ENCODE results near the gene PAX5. TPM values are rescaled to one million over a fixed set of nuclear protein-coding genes. Genes with fewer than 3 reads are reported as not detected.

Gene PAX5
- total RNA-seq, 1 donor from 2014 or later = 0.44 TPM

DNA sequence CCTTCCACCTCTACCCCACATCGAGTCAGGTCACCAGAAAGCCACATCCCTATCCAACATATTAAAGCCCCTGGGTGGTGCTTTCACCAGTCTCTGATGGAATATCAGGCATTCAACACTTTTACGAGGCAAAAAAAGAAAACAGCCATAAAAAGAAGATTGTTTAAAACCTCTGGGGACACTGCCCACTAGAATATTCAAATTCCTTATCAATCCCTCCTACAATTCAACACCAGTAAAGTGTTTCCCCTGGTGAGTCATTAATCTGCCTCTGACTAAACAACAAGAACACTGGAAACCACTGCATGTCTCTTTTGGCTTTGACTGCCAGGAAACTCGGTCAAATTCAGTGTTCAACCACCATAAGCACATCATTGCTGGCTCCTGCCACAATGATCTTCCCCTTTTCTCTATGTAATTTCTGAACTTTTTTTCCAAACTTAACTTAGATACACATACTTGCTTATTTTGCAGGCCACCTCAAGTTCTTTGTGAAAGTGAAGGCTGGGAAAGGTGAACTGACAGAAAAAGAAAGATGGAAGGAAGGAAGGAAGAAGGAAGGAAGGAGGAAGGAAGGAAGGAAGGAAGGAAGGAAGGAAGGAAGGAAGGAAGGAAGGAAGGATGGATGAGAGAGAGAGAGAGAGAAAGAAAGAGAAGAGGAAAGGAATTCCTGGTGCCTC, 105.3 kb downstream of the PAX5 start:
- peak; percentile 54 for ATAC-seq

DNA sequence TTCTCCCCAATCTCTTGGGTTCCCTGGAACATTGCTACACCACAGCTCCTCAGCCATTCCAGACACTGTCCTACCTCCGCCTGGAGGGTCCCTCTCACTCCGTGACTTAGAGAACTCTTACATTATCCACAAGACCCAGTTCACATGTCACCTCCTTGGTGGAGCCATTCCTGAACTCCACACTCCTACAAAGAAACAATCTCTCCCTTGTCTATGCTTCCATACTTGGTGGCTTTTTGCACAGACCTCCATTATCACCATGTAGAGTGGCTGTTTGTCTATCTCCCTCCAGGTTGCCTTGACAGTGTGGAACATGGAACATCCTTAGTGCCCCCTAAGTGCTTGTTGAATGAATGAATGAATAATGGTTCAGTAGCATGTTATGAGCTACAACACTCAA, 105.9 kb downstream of the PAX5 start:
- no peak for ATAC-seq

DNA sequence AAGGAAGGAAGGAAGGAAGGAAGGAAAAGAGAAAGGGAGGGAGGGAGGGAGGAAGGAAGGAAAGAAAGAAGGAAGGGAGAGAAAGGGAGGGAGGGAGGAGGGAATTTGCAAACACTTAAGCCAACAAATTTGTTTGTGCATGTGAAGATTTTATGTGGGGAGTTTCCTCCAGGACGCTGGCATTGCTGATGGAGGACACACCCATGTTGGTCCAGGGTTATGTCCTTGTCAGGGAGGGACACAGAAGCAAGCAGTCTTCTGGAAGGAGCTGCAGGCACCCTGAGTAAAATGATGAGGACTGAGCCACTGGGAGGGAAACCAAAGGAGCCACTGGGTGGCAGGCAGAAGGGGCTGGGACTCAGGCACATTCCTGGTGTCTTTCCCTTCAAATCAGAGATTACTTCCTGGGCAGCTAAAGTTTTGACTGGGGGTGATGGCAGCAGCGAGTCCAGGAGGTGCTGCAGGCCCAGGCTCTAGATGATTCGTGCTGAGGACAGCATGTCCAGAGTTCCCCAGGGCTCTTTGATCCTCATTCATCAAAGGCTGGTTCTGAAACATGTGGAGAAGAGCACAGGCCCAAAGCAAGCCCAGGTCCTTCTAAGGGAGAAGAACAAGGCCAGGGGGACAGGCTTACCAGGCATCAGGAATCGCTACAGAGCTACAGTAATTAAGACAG, 109.2 kb downstream of the PAX5 start:
- ATAC-seq = no peak

DNA sequence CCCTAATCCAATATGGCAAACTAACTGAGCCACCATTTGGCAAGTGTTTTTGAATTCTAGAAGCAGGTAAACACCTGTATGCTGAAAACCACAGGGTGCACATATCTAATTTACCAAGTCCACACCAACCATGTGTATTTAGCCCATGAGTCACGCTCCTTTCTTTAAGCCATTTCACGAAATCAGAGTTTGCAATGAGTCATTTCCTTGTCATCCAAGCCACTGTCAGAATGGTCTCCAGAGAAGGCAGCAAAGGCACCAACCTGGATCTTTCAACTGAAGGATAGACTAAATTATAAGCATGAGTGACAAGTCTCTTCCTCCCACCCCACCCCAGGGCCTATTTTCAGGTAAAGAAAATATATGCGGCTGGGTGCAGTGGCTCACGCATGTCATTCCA, 110.0 kb downstream of the PAX5 start:
- ATAC-seq = peak; percentile 87

DNA sequence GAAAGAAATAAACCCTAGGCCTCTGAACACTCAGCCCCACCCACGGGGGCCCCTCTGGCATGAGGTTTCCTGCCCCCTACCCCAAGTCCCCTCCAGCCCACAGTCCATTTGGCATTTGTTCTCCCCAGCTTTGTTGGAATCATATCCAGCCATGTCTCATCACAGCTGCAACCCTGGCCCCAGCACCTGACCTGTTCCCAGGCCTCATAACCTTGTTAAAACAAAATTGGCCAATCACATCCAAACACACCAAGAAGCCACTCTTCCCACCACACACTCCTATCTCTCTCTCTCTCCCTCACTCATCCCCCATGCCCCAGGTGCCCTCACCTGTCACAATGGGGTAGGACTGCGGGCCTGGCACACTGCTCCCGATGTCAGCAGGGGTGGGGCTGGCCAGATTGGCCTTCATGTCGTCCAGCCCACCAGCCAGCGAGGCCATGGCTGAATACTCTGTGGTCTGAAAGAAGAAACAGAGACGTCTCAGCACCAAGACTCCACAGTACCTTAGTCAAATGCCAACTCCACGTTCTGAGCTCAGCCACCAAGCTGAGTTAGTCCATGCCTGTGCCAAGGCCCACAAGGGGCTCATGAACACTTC, 110.9 kb downstream of the PAX5 start:
- no peak for ATAC-seq

DNA sequence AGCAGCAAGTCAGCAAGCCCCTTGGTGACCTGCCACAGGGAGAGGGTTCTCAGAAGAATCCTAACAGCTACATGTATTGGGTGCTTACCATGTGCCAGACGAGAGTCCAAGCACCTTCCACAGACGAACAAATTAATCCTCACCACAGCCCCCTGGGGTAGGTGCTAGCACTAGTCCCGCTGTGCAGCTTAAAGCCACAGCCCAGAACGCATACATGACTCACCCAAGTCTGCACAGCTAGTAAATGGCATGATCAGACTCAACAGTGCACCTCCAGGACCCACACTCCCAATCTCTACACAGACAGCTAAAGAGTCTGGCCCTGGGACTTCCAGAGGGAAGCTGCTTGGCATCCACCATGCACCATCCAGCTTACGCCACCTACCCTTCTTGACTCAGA, 111.5 kb downstream of the PAX5 start:
- ATAC-seq = peak; percentile 43

DNA sequence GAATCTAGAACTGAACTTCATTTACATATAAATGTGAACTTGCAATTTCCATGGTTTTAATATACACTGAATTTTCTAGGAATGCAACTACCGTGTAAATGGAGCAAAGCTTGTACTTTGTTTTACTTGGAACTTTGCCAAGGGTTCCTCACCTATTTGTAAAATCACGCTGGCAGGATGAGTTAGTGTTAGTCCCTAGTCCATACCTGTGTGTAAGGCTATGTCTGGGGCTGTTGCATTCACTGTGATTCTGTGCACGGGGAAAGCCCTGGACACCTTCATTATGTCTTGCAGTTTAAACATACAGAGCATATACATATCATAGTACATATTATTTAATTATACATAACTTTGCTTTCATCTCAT, 119.9 kb downstream of the PAX5 start:
- ATAC-seq = no peak

DNA sequence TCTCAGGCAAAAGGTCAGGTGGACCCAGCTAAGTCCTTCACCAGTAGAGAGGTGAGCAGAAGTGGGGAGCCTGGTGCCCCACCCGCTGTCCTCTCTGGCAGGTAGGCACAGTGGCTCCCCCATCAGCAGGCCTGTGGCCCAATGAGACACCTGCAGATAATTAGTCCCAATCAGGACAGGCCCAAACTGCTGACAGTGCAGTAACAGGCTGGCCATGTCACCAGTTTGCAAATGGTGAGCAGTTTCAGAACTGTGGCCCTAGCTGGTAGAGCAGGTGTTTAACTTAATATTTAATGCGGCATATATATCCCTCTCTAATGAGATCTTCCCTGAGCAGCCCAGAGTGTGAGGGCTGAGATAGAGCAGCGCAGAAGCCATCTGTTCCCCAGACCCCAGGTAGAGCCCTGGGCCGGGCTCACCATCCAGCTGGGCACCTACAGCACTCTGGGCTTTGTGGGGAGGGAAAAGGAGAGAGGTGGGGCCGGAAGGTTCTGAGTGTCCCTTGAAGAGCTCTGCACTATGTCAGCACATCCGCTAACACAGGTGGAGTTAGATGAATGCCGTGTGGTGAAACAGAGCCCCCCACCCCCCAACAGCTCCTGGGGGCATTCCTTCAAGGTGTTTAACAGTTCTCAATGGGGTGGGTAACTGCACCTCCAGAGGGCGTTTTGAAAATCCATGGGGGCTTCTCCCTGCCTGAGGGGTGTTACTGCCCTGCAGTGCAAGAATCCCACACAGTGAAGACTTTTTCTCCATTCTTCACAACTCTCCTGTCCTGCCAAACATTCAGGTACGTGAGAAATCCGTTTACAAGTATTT, 120.5 kb downstream of the PAX5 start:
- no peak for ATAC-seq

DNA sequence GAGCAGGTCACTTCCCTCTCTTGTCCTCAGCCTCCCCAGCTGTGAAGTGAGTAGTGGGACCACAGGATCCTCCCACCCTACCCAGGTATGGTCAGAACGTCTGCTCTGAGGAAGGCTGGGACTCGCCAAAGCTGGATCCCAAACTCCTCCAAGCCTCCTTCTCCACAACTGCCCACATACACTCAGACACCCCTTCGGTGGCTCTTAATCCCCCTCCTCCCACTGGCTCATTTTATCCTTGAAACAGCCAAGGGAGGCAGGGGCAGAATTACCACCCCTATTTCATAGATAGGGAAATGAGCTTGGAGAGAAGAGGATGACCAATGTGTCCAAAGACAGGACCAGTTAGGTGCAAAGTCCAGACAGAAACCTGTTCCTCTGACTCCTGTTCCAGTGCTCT, 121.4 kb downstream of the PAX5 start:
- no peak for ATAC-seq

DNA sequence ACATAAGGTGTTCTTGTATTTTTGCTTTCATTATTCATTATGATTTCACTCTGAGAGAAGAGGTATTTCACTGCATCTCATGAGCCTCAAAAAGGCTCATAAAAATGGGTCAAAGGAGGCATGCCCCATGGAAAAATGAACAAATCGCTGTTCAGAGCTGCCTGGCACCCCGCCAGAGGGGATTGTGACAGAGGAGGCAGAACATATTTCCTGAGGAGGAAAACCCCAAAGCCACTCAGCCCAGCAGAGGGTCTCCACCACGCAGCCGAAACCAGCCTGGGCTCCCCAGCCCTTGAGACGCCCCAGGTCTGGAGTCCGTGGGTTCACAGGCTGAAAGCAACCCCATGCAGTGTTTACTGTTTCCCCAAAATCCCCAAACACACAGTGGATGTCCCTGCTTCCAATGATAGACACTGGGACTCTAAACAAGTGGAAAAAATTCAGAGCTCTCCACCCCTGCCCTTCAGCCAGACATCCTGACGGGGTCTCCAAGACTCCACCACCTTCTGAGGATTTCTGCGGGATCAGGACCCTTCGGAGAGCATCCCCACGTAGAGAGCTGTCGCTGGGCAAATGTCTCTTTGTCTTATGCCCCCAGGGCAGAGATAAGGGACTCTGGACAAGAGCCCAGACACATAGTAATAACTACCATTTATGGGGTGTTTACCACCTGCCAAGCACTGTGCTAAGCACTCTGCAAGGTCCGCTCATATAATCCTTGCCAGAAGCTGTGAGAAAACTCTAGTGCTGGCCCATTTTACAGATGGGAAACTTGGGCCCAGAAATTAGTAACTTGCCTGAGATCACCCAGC, 122.3 kb downstream of the PAX5 start:
- no peak for ATAC-seq

DNA sequence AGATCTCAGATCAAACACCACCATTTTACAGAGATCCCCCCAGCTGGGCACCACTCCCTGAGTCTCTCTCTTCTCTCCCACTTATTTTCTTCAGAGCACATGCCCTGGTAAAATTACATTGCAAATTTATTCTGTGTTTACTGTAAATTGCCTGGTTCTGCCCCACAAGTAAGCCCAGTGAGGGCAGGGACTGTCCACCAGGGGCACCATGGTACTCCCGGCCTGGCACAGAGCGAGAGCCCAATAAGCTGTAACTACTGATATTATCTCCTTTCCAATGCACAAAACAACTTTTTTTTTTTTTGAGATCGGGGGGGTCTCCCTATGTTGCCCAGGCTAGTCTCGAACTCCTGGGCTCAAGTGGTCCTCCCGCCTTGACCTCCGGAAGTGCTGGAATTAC, 123.0 kb downstream of the PAX5 start:
- no peak for ATAC-seq

DNA sequence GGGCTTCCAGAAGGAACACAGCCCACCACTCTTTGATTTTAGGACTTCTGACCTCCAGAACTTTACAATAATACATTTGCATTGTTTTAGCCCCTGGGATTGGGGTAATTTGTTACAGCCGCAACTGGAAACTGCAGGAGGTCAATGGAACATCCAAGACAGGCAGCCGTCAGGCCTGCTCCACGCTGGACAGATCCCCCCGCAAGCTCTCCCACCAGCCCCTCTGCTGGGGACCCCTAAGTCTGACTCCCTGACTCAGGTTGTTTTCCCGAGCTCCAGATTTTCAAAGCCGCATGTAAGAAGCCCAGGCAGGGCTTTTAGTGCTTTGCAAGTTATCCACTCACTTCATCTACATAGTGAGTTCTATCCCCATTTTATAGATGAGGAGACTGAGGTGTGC, 127.6 kb downstream of the PAX5 start:
- ATAC-seq = no peak

DNA sequence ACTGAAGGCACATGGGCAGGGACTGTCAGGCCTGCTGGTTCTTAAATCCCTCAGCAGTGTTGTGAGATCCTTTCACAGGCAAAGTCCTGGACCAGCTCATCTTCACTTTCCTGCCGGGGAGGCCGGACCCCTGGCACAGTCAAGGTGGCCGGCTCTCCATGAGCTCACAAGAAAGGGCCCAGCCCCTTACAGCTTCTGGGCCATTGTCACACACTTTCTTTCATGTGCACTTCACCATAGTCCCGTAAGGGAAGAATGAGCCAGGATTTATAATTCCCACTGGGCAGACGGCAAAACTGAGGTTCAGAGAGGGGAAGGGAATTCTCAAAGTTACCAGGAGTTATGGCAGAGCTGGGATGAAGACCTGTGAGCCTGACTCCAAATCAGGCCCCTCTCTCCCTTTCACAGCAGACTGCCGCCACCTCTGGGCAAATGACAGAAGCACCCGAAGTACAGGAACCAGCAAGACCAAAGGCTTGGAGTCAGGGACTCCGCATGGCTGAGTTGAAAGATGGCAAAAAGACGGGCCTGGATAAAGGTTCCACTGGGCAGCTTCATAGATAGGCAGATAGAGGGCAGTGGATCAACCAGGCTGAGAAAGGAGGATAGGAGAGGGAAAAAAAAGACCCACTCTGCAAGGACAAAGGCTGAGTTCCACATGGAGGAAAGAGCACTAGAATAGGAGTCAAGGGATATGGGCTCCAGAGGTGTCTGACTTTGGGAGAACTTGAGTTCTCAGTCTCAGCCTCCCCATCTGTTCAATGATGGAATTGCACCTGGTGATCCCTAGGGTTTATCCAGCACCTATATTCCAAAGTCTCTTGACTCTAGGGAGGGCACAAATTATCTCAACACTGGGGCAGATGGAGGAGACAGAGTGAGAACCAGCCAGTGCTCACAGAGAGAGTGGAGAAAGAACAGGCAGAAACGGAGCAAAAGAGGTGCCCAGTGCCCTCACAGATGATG, 128.7 kb downstream of the PAX5 start:
- no peak for ATAC-seq

DNA sequence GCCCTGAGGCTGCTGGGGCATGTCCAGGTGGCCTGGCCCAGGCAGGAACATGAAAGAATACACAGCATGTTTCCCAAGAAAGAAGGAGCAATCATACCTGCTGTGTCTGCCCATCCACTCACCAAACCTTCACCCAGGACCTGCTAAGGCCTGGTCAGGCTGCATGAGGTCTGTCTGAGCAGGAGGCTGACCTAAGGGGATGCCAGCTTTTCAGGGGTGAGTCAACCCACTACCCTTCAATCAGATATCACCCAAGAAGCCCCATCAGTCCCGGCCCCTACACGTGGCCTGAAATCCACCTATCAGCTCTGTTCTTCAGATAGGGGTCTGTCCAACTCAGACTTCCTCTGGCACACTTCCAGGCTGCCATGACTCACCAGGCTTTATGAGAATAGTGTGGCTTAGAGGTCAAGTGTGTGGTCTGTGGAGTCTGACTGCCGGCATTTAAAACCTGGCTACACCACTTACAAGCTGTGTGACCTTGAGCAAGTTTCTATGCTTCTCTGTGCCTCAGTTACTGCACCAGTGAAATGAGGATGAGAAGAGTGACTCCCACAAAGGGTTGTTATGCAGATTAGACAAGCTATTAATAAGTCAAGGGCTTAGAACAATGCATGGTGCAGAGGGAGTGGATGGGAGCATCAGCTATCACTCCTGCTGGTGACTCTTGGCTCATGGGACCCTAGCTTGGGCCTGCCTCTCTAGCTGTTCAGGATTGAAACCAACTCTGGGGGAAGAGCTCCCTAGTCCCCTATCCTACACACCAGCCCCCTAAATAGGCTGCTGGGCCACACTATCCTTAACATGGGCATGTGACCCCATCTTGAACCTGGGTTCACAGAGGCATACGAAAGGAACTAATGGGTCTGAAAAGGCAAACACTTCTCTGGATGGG, 130.3 kb downstream of the PAX5 start:
- ATAC-seq = peak; percentile 38

DNA sequence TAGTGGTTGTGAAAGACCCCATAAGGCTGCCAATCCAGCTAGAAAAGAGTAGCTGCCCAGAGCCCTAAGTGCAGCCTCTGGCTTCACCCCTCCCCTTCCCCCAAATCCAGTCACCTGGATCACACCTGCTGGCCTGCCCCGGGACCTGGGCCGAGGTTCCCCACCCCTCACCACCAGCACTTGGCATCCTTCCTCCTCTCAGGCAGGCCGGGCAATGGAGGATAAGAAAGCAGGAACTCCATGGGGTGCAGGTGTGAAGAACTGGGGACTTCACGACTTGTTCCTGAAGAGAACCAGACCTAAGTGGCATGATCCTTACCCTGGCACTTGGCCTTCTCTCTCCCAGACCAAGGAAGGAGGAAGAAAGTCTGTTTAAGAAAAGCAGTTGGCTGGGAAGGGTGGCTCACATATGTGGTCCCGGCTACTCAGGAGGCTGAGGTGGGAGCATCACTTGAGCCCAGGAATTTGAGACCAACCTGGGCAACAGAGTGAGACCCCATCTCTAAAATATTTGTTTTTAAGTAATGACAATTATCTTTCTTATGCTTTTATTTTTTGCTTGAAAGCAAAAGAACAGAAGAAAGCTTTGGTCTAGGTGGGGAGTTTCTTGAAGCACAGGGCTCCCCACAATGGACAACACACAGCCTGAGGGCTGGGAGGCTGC, 131.1 kb downstream of the PAX5 start:
- no peak for ATAC-seq

DNA sequence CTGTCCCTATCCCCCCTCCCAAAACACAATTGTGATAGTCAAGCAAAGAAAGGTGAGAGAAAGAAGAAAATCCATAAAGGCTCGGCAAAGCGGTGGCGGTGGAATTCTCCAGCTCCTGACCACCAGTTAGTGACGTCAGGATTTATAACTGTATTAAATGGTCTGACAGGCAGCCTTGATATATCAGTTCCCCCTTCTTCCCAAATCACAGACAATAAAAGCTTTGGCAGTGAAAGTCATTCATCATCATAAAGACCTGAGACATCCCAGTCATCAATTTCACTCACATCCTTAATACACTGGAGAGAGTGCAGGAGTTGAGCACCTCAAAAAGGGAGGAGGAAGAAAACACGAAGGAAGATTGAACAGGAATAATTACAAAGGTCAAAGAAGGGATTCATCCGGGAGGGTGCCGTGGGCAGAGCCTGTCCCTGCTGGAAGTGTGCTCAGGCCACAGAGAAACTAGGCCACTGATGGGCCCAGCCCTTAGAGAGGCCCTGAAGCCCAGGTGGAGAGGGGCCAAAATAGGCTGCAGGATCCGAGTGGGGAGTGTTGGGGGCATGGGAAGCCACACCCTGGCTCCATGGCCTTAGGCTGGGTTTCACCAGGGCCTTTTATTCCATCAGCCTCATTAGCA, 131.9 kb downstream of the PAX5 start:
- ATAC-seq = no peak

DNA sequence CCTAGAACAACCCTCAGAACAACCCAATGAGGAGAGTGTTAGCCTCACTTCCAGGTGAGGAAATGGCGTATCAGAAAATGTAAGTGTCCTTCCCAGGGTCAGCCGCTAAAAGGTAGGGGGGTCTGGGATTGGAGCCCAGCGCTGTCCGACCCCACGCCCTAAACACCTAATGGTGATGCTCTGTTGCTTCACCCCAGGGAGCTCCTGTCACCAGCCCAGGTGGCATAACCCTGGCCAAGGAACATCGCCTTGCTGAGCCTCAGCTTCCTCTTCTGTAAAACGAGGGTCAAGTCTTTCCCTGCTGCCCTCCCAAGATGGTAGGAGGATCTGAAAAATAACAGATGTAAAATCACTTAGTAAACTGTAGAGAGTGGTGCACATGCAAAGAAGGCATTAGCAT, 132.5 kb downstream of the PAX5 start:
- ATAC-seq = no peak

DNA sequence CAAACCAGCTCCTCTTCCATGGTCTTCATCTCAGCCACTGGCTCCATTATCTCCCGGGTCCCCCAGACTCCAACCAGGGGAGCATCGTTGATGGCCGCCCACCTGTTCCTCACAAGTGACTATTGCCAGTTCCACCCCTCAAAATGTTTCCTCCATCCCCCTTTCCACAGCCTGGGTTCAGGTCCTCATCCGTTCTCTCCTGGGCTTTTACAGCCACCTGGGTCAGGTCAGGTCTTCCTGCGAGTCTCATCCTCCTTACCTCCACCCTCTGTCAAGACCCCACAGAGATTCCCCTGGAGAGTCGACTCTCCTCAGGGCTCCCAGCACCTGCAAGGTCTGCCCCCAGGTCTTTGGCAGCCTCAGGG, 133.2 kb downstream of the PAX5 start:
- no peak for ATAC-seq

Measured in esophagus mucosa (tissue), 1 donor.